Daoy (cell line): Measurements from ENCODE around the gene NOC4L. TPM values are rescaled to one million over a fixed set of nuclear protein-coding genes. Genes with fewer than 3 reads are reported as not detected.
"Not testable (repeated sequence)": the region's sequence is repeated elsewhere in the genome, so short reads cannot be mapped to it uniquely, and the experiment has no call there.

ENCODE experiments used
- DNase-seq: peaks from one replicate; pipeline ENCODE4 v3.0.0-alpha.2; 2015; ENCODE audit warnings: low read depth
- total RNA-seq: library from RNA; depleted of rRNA; stranded (reverse); fragments of >200 nt; shearing (Covaris generic); gene quantifications from 2 replicates; pipeline ENCODE4 v1.2.3, GENCODE V29; 2014; rRNA removed

The NOC4L gene
- total RNA-seq = 13.7 and 14.2 TPM in 2 replicates

DNA sequence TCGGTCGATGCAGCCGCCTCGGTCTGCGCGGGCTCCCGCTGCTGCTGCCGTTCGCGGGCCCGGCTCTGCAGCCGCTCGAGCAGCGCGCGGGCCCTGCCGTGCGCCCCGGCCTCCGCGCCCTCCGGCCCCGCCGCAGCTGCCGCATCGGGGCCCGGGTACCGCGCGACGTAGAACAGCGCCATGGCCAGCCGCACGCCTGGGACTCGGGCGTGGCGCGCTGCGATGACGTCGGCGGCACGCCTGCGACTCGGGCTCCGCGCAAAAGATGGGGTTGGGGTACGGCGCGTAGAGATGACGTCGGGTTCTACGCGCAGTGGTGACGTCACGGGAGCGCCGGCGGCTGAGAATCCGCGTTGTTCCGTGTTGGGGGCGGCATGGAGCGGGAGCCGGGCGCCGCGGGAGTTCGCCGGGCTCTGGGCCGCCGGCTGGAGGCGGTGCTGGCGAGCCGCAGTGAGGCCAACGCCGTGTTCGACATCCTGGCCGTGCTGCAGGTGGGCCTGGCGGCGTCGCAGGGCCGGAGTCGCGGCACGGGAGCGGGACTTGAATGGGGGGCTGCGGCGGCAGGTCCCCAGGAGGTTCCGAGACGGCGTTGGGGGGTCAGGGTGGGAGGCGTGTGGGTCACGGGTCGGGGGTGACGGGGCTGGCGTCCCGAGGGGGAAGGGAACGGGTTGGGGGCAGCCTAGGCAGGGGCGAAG lies at the start of gene NOC4L, which contains the start of gene DDX51:
Gene NOC4L (plus strand): TSS at position 343 of the 695 bp plus-strand sequence. CDS start 32 bp downstream, at position 375.
Gene DDX51 (minus strand): TSS at position 205 of the 695 bp plus-strand sequence. CDS start 23 bp downstream, at position 182.
- DNase-seq = peak; percentile 93

DNA sequence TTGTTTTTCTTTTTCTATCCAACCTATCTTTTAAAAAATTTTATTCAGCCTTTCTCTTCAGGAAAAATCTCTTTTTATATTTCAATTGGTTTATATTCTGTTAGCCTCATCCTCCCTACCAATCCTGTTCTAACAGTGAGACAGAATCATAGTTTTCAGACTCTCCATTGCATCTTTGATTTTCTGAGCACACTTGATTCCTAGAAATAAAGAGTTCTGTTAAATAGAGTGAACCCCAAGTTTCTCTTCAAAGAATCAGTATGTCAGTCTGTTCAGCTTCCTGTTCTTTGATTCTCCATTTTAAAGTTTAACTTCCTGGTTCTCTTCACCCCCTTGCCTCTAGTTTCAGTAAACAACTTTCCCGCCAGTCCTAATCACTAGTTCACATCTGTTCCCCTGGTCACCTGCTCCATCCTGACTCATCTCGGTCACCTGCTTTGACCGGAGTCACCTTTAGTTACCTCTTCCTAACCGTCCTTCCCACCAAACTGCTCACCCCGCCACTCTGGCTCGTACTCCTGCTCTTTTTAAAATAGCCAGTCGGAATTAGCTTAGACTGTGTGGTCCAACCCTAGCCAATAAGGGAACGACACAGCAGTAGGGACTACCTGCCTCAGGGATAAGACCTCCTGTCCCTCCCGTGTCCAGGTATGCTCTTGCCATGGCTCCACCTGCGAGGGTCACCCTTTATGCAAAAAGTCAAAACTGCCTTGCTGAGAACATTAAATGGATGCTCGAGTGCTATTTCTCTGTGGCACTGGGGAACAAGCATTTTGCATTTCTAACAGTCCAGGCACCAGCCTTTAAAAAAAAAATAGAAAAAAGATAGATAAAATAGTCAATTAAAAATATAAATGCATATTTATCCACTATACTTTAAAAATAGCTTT lies 48.5 kb upstream of the NOC4L start:
- DNase-seq = no peak

DNA sequence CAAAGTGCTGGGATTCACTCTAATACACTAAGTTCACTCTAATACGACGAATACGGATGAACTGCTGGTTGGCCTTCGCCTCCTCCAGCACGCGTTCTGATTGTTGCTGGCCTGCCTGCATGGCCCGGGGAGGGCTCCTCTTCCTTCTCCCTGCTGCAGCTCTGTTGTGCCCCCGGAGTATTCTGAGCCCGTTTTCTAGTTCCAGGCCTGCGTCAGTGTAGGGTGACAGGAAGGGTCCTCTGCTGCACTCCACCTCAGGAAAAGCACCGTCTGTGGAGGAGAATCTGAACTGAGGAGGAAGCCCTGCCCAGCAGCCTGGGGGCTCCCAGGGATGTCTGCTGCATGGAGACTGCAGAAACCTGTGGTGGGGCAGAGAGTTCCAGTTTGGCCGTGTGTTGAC lies 44.5 kb upstream of the NOC4L start:
- no peak for DNase-seq

DNA sequence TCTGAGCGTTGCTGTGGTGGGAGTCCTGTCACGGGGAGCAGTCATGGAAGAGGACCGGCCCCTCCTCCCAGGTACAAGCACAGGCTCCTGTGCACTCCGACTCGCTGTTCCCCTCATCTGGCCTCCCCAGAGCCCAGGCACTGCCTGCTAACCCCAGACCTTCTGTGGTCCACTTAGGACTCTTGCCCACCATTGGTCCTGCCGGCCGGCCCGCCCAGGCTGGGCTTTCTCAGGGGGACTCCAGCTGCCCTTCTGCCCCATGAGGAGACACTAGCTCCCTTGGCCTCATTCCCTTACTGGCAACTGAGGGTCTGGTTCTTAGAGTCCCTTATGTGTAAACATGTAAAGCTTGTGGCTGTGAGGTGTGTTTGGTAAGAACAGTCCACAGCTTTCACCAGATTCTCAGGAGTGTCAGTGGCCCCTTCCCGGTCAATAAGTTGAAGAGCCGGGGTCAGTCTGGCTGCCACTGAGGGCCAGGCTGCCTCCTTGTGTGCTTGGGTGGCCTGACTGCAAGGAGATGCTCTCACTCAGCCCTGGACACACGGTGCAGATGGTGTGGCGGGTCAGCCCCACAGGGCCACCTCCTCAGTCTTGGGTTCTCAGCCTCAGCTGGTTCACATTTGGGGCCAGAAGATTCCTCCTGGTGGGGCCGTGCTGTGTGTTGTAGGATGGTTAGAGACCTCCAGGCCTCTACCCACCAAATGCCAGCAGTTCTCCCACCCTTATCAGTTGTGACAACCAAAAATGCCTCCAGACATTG lies 43.8 kb upstream of the NOC4L start:
- DNase-seq = no peak

DNA sequence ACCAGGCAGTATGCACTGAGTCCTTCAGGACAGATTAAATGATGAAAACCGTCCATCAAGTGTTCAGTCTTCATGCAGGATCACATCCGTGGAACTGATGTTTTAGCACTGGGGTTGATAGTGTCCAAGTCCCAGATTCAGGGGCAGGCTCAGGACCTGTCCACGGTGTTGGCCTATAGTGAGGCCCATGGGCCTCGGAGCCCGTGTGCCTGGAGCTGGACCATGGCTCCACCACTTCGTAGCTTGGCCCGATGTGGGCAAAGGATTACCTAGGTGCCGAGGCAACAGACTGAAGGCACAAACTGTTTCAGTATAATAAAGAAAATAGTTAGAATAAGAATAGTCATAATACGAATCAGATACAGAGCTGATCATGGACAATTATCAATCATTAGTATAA lies 42.0 kb upstream of the NOC4L start:
- DNase-seq = no peak

DNA sequence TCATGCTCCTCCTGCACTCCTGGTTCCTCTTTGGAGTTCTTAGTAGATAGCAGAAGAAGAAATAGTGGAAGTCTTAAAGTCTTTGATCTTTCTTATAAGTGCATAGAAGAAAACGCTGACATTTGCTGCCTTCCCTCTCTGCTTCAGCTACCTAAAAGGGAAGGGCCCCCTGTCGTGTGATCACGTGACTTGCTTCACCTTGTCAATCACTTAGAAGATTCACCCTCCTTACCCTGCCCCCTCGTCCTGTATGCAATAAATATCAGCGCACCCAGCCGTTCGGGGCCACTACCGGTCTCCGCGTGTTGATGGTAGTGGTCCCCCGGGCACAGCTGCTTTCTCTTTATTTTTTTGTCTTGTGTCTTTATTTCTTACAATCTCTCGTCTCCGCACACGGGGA lies 41.2 kb upstream of the NOC4L start:
- not testable (repeated sequence) for DNase-seq

DNA sequence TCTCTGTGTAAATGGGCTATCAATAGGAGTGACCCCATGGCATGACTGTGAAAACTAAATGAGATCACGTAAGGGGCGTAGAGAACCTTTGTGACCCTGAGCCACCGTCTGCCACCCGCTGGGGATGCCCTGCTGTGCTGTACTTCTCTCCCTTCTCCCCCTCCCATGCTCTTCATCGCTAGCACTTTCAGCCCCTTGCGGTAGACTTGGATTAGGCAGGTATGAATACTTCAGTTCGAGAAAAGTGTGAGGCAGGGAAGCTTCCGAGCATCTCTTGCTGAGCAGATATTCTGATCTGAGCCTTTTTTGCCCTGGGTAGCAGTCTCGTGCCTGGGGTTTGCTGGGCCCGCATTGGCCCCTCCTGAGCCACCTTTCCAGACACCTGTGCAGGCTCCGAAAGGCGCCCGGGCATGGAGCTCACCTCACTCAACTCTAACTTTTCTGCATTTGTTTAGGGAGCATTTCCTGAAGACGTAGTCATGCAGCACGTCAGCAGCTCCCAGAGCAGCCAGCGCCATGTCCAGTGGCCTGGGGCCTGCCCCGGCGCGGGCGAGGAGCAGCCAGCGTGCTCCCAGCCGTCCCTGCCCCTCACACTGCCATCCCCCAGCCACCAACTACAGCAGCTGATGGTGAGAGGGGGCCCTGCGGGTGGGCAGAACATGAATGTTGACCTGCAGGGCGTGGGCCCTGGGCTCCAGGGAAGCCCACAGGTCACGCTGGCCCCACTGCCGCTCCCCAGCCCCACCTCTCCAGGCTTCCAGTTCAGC lies 40.5 kb upstream of the NOC4L start:
- no peak for DNase-seq

DNA sequence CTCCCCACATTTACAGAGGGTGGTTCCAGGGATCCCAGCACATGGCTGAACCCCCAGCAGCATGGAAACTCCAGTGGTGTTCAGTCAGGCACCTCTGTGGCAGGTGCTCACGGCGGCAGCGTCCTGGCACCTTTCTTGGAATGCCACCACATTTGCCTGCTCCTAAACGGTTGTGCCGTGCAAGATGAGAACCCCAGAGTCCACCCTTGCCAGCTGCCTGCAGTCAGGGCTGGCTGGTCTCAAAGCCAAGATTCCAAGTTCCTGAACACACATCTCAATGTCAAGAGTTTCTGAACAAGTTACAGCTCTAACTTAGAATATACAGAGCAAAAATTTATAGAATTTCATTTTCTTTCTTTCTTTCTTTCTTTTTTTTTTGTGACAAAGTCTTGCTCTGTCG lies 38.8 kb upstream of the NOC4L start:
- no peak for DNase-seq

DNA sequence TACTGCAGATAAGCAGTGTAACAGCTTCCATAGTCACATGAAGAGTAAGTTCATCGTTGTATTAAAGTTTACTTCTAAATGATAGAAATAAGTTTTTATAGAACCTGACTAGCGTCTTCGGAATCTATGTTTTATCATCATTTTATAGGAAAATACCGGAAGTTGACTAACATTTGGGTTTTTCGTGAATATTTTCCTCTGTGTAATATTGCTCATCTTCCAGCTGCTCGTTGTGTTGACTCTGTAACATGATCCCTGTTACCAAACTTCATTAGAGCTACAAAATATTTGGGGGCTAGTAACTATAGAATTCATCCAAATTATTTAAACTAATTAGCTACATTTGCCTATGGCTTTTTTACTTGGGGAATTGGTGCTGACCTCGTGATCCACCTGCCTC lies 37.3 kb upstream of the NOC4L start:
- no peak for DNase-seq

DNA sequence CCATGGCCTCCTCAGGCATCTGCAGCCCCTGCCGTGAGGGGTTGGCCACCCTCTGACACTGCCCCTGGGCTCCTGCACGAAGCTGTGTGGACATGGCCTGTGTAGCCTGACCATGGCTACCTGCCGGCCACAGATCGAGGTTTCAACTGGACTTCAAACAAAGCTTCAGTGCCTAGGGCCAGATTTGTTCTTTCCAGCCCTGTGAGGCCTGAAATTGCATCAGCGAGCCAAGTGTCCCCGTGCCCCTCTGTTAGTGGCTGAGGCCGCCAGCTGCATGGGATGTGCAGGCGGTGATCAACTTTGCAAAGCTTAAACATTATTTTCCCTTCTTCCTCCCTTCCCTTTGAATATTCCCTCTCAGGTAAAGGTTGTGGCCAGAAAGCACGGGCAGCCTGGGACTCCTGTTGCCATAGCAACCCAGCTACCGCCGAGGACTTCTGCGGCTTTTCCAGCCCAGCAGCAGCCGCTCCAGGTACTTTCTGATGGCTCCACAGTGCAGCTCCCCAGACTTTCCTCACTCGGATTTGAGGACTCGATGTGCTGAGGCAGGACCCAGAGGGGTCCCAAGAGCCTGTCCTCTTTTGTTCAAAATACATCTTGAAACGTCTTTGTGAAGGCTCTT lies 35.9 kb upstream of the NOC4L start:
- DNase-seq = no peak

DNA sequence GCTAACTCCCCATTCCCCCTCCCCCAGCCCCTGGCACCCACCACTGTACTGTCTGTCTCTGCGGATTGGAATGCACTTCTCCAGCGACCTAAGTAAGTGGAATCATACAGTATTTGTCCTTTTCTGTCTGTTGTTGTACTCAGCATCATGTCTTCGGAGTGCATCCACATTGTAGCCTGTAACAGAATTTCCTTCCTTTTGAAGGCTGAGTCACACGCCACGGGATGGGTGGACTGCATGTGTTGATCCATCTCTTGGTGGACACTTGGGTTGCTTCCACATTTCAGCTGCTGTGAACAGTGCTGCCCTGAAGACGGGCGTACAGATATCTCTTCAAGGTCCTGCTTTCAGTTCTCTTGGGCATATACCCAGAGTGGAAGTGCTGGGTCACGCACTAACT lies 34.5 kb upstream of the NOC4L start:
- no peak for DNase-seq

DNA sequence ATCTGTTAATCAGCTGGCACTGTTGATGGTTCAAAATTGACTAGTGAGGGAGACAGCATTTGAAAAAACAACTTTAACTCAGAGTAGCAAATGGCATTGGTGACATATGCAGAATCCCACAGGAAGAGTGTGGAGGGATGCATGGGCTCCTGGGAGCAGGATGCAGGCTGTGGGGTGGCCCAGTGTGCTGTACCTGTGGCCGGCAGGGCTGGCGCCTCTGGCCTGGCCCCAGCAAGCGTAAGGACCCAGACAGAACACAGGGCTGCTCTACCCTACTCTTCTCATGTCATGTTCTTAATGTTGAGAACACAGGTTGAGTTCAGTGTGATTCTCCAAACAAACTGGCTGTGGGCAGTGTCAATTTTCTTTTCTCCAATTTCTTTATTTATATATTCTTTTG lies 33.6 kb upstream of the NOC4L start:
- no peak for DNase-seq

DNA sequence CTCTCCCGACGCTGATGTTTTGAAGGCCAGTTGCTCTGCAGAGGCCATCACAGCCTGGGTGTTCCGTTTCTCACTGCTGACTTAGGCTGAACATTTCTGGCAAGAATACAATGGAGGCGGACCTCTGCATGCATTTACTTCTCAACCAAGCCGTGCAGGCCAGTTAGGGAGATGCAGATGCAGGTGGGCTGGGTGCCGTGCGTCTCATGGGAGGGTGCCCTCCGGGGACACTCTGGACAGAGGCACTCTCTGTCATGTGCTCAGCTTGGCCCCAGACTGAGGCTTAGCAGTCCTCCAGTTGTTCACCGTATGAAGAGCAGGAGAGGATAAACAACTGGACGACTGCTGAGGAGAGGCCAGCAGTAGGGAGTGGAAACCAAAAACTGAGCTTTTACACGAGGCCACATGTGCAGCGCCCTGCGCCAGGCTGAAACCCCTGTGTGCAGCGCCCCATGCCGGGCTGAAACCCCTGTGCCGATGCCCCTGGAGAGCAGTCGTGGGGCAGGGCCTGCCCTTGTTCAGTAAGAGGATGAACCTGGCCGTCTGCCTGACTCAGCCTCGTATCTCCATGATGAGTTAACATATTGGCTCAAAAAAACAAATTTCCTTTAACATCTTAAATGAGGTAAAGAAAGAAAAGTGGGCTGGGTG lies 32.5 kb upstream of the NOC4L start:
- DNase-seq = no peak

DNA sequence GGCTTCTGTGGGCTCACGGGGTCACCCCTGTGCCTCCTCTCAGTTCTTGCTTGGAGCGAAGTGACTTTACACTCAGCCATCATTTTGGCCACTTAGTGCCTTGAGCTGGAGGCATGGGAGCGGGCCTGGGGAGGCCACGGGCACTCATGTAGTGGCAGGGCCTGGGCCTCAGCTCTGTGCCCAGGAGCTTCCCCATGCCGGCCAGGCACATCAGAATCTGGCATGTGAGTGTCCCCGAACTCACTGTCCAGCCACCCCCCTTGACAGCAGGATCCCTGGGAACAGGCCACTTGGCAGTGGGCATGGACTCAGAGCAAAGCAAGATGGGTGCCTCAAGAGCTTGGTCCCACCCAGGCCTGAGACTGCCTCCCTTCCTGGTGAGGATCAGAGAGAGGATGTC lies 29.6 kb upstream of the NOC4L start:
- no peak for DNase-seq

DNA sequence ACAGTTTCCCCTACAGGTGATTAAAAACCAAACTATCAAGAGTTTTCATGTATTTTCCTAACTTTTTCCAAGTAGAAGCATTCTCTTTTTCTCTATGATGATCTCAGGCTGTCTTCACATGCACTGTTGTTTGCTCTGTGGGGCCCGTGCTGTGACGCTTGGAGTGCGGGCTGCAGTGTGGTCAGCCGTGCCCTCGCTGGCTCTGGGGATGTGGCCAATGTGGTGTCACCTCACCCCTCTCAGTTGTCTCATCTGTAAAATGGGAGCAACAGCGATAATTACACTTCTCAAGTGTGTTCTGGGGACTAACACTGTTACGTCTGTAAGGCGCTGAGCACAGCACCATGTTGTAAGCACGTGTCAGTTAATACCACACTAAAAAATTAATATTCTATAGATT lies 28.8 kb upstream of the NOC4L start:
- DNase-seq = no peak

DNA sequence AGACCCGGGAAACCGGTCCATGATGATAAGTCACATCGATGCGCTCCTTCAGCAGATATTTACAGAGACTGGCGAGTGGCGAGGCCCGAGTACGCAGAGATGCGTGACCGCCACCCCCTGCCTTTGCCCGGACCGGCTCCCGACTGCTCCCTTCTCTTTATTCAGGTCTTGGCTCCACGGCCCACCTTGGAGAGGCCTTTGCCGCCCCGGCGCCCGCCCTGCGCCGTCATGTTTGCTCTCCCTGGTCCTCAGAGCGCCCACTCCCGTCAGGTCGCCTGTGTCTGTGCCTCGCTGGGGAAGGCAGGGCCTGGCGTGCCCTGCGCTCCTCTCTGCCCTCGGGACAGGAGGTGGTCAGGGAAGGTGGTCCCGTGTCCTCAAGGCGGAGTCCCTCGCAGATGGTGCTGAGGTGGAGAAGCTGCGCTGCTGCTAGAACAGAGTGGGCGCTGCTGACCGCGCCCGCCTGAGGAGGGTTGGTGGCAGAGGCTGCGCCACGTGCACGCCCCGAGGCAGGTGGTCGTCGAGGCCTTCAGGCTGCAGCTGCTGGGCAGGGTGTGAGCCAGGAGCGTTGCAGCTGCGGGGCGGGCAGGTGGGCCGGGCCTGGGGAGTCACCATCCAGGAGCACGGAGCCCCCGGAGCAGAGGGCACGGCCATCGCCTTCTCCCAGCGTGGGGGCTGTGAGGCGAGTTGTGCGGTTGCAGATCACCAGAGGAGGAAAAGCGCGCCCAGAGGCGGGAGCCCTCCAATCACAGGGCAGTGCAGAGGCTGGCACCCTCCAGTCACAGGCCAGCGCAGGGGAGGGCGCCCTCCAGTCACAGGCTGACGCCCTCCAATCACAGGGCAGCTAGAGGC lies 27.3 kb upstream of the NOC4L start:
- no peak for DNase-seq

DNA sequence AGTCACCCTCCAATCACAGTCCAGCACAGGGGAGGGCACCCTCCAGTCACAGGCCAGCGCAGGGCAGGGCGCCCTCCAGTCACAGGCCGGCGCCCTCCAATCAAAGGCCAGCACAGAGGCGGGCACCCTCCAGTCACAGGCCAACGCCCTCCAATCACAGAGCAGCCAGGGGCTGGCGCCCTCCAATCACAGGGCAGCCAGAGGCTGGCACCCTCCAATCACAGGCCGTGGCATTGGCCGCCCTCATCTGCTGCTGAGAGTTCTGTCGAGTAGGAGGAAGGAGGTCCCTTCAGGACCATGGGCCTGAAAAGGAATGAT lies 26.7 kb upstream of the NOC4L start:
- no peak for DNase-seq

DNA sequence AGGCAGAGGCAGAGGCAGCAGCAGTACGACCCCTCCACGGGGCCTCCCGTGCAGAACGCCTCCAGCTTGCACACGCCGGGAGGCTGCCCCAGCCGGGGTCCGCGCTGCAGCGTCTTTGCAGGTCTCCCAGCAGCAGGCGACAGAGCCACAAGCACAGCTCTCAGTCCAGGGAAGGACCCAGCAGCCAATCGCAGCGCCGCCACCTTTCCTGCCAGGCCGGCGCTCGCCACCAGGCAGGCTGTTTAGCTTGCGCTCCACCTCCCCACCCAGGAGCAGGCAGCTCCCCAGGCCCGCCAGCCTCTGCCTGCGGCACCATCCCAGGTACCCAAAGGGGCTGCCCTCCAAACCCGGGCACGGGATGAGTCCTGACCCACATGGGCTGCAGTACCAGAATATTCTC lies 25.4 kb upstream of the NOC4L start:
- no peak for DNase-seq

DNA sequence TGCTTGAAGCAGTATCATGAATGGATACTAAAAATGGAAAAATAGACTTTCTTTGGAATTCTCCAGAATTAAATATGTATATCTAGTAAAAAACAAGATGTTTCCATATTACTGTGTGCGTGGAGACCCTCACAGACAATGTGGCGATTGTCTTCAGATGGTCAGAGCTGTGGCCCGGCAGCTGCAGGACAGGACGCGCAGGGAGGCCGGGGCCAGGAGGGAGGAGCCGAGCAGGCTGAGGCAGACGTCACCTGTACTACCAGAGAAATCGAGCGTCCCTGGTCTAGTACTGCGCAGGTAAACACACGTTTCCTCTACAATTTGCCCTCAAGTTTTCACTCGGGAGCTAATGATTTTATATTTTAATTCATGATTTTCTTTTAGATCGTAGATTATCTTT lies 23.0 kb upstream of the NOC4L start:
- DNase-seq = no peak
